Natural killer cell (primary cell): ENCODE data around the gene CDC14A. TPM values are rescaled to one million over a fixed set of nuclear protein-coding genes. Genes with fewer than 3 reads are reported as not detected.

Experiments
- ATAC-seq, 3 donors: fragments of 150-1000 bp in 2 of 3; fragments of 200-7000 bp in 1 of 3; cut with Tn5 transposase; 1 replicate in 1 of 3; 2 replicates in 2 of 3; pipeline ENCODE4 v1.10.0; 2021; ENCODE audit warnings: mild to moderate bottlenecking in 2 of 3, moderate library complexity in 2 of 3
- DNase-seq, 2 donors: peaks; one replicate each; pipeline versions ENCODE4 v3.0.0 to v3.0.0-alpha.2; 2013 to 2021; ENCODE audit warnings: mixed read lengths in 1 of 2
- H3K27ac ChIP-seq: one replicate; pipeline ENCODE4 v1.5.1; 2013; ENCODE audit warnings: mild to moderate bottlenecking, low read length
- H3K27me3 ChIP-seq: one replicate; pipeline ENCODE4 v1.6.1; 2013; ENCODE audit warnings: low read length; ENCODE audit not compliant: control insufficient read depth, insufficient read depth
- H3K36me3 ChIP-seq: one replicate; pipeline ENCODE4 v1.6.1; 2013; ENCODE audit warnings: low read length; ENCODE audit not compliant: control insufficient read depth, insufficient read depth
- H3K4me1 ChIP-seq: one replicate; pipeline ENCODE4 v1.6.1; 2013; ENCODE audit warnings: low read length; ENCODE audit not compliant: control insufficient read depth, insufficient read depth
- H3K4me3 ChIP-seq: one replicate; pipeline ENCODE4 v1.5.1; 2013; ENCODE audit warnings: low read length
- H3K9me3 ChIP-seq: one replicate; pipeline ENCODE4 v1.6.1; 2013; ENCODE audit warnings: low read length; ENCODE audit not compliant: control insufficient read depth, insufficient read depth
- H3K27ac Mint-ChIP-seq, 2 donors: one replicate each; pipeline ENCODE4 v1.8.0; 2022; ENCODE audit warnings: mild to moderate bottlenecking in 2 of 2, mixed read lengths in 2 of 2, moderate library complexity in 1 of 2
- H3K27me3 Mint-ChIP-seq, 2 donors: one replicate each; pipeline ENCODE4 v1.8.0; 2022; ENCODE audit warnings: low read depth in 2 of 2, mixed read lengths in 2 of 2
- H3K36me3 Mint-ChIP-seq: one replicate; pipeline ENCODE4 v1.8.0; 2022; ENCODE audit warnings: mixed read lengths
- H3K4me1 Mint-ChIP-seq, 2 donors: one replicate each; pipeline ENCODE4 v1.8.0; 2022; ENCODE audit warnings: mixed read lengths in 2 of 2
- H3K4me3 Mint-ChIP-seq: one replicate; pipeline ENCODE4 v1.8.0; 2022; ENCODE audit warnings: mild to moderate bottlenecking, moderate library complexity, mixed read lengths
- H3K9me3 Mint-ChIP-seq, 2 donors: one replicate each; pipeline ENCODE4 v1.8.0; 2022; ENCODE audit warnings: mixed read lengths in 2 of 2
- CTCF ChIP-seq: fragments of 200-600 bp; IDR thresholded peaks from one replicate; pipeline ENCODE4 v1.8.0; 2022; ENCODE audit warnings: antibody characterized with exemption
- WGBS: methylation state at CpG from one replicate; pipeline ENCODE4 v1.1.7; 2013; ENCODE audit warnings: missing lambda C conversion rate; ENCODE audit not compliant: insufficient coverage; 5-methylcytosine and 5-hydroxymethylcytosine counted together
- intact Hi-C: fragments of 100-400 bp; cut with micrococcal nuclease; formaldehyde crosslinking; loops from one replicate; pipeline ENCODE4 v1.14.2; 2022
- total RNA-seq, 4 donors: library from RNA; stranded (reverse); fragments of 120-200 nt in 1 of 4; gene quantifications; one replicate each; pipeline versions ENCODE4 v1.2.3 to v1.2.4, GENCODE V29; 2013 to 2022

CDC14A gene
- total RNA-seq, 3 donors from 2014 or later (not counting 1 experiment from before 2014, with no cell fraction given), result 59.6 to 63.8 (median 60.1) TPM

- Mint-ChIP-seq H3K4me3 (peak overlapping the region; percentile 28), H3K36me3 (no peaks in the 10 kb centered on the region), H3K9me3 (no peaks in the 10 kb centered on the region), H3K27ac (peak overlapping the region; percentile 89), H3K4me1 (peaks cover 57 to 64% of the 10 kb centered on the region in 2 donors), H3K27me3 (no peaks in the 10 kb centered on the region)
- Histone ChIP-seq H3K27ac (peak overlapping the region; percentile 54), H3K36me3 (peaks cover 5% of the 10 kb centered on the region), H3K9me3 (no peaks in the 10 kb centered on the region), H3K27me3 (no peaks in the 10 kb centered on the region), H3K4me3 (no peak overlapping the region), H3K4me1 (peaks cover 29% of the 10 kb centered on the region)
- DNase-seq, result peak in 1 of 2 donors; percentile 71
- no peak for TF ChIP-seq CTCF
- no peak for ATAC-seq
- 56% methylated on average over 1 of the region's 1 CpG for WGBS
- intact Hi-C loops, result loop anchor here (2.0 to 5.0 kb wide), 2 partner anchors 45 to 89 kb away; partner anchors contain the start of gene CDC14A
Measured at GRCh38 chr1:100441651-100442050, 89.3 kb downstream of the CDC14A start.

- WGBS, result 25% methylated on average over 5 of the region's 7 CpGs
- no peak for TF ChIP-seq CTCF
- peaks cover 13% of the 10 kb centered on the region for H3K36me3 ChIP-seq
- Mint-ChIP-seq H3K9me3 (no peaks in the 10 kb centered on the region), H3K27me3 (no peaks in the 10 kb centered on the region), H3K36me3 (no peaks in the 10 kb centered on the region), H3K4me3 (peak overlapping the region; percentile 77), H3K4me1 (peaks cover 53 to 55% of the 10 kb centered on the region in 2 donors), H3K27ac (peak overlapping the region; percentile 85 to 92)
- H3K9me3 ChIP-seq, result no peaks in the 10 kb centered on the region
- H3K27ac ChIP-seq, result peak overlapping the region; percentile 46
- intact Hi-C loops, result loop anchor here (5.0 kb wide), 1 partner anchor 92 kb away; the partner anchor contains the start of gene CDC14A
- peaks cover 29% of the 10 kb centered on the region for H3K4me1 ChIP-seq
- no peak overlapping the region for H3K4me3 ChIP-seq
- DNase-seq, result peak in 1 of 2 donors; percentile 70
- no peaks in the 10 kb centered on the region for H3K27me3 ChIP-seq
- ATAC-seq, result peak; percentile 43 to 65 (median 58)
Measured at GRCh38 chr1:100443811-100444571, 91.7 kb downstream of the CDC14A start.

GRCh38 chr1:100445565-100445964 is 93.3 kb downstream of the CDC14A start:
- peak overlapping the region; percentile 77 for H3K27ac ChIP-seq
- ATAC-seq (peak; percentile 59 to 76 (median 63)), DNase-seq (peak in 1 of 2 donors; percentile 90)
- Mint-ChIP-seq H3K36me3 (no peaks in the 10 kb centered on the region), H3K4me1 (peaks cover 40 to 44% of the 10 kb centered on the region in 2 donors), H3K27ac (peak overlapping the region; percentile 85 to 92), H3K9me3 (no peaks in the 10 kb centered on the region), H3K27me3 (no peaks in the 10 kb centered on the region), H3K4me3 (peak overlapping the region; percentile 55)
- no peaks in the 10 kb centered on the region for H3K27me3 ChIP-seq
- no peaks in the 10 kb centered on the region for H3K9me3 ChIP-seq
- no peak for TF ChIP-seq CTCF
- H3K4me3 ChIP-seq, result no peak overlapping the region
- intact Hi-C loops, result no loop called here
- H3K36me3 ChIP-seq, result peaks cover 13% of the 10 kb centered on the region
- peaks cover 21% of the 10 kb centered on the region for H3K4me1 ChIP-seq
